GM10266 (cell line): Measurements from ENCODE around the gene PSMB3.

Source experiments
- DNase-seq: peaks from one replicate; pipeline ENCODE4 v3.0.0; 2012; ENCODE audit errors: extremely low spot score
- TF ChIP-seq, protein P1 (sequence below): IDR thresholded peaks from 2 replicates; pipeline ENCODE4 v1.5.1; 2012; ENCODE audit warnings: mild to moderate bottlenecking, low read depth; ENCODE audit not compliant: control insufficient read depth, insufficient read depth; ENCODE audit errors: missing control alignments

PSMB3 gene

DNA sequence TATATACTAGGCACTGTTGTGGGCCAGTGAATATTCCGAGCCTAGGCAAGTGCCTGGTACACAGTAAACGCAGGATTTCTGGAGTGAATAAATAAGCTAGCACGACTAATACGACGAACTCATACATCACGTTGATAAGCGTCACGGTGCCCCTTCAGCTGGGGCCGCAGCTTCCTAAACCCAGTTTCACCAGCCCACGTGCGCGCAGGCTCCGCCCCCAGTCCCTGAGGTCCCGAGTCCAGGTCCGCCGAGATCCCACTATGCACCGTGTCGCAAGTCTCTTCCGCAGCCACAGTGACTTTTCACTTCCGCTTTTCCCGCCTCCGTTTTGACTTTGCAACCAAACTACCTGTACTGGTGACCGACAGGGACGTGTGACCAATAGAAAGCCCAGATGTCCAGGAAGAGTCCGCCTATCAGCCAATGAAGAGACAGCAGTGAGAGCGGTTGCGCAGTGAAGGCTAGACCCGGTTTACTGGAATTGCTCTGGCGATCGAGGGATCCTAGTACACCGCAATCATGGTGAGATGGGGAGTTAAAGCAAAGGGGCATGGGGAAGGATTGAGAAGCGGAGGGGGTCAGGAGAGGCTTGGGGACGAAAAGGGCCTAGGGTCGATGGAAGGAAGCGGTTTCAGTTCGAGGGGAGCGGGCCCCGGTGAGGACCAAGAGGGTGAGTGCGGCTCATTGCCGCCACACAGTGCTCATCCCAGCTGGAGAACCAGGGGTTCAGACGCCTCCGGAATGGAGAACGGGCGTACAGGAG, at the start of gene PSMB3:
PSMB3 (plus strand) TSS at position 434 of the 763 bp plus-strand sequence; CDS start at position 520, 86 bp downstream.
- peak; percentile 95 for DNase-seq
- TF ChIP-seq, protein P1, sequence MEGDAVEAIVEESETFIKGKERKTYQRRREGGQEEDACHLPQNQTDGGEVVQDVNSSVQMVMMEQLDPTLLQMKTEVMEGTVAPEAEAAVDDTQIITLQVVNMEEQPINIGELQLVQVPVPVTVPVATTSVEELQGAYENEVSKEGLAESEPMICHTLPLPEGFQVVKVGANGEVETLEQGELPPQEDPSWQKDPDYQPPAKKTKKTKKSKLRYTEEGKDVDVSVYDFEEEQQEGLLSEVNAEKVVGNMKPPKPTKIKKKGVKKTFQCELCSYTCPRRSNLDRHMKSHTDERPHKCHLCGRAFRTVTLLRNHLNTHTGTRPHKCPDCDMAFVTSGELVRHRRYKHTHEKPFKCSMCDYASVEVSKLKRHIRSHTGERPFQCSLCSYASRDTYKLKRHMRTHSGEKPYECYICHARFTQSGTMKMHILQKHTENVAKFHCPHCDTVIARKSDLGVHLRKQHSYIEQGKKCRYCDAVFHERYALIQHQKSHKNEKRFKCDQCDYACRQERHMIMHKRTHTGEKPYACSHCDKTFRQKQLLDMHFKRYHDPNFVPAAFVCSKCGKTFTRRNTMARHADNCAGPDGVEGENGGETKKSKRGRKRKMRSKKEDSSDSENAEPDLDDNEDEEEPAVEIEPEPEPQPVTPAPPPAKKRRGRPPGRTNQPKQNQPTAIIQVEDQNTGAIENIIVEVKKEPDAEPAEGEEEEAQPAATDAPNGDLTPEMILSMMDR = no peak

DNA sequence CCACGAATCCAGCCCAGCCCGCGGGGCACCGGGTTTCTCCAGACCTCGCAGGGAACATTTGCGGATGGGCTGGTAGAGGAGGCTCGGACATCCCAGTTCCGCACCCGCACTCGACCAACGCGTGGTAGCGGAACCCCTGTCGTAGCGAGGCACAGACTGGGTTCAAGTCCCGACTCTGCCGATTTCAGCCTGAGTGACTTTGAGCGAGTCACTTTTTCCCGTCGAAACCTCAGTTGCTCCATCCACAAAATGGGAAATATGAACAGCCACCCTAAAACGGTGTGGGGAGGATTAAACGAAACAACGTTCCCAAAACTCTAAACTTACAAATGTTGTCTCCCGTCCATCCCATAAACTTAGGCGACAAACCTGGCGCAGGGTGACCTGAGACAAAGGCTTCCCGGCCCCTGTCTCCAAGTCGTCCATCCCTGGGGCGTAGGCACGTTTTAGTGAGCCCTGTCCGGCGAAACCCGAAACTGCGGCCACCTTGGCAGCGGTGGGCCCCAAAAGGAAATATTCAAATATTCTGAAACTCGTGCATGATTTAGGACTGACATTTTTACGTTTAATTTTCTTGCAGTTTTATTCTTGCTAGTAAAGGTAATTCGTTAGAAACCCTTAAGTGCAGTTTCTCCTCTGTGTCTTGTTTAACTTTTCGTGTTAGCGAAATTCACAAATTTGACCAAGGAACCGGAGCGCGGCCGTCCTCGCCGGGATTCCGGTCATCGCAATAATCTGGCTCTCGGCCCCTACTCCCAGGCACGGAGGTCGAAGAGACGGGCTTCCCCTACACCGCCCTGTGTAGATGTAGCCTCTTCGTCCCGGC, 49.4 kb upstream of the PSMB3 start:
- TF ChIP-seq, protein P1 = no peak
- peak; percentile 40 for DNase-seq

- TF ChIP-seq, protein P1 = no peak
- DNase-seq = peak; percentile 90
Observed at GRCh38 chr17:38703742-38704605, 48.6 kb upstream of the PSMB3 start.

DNA sequence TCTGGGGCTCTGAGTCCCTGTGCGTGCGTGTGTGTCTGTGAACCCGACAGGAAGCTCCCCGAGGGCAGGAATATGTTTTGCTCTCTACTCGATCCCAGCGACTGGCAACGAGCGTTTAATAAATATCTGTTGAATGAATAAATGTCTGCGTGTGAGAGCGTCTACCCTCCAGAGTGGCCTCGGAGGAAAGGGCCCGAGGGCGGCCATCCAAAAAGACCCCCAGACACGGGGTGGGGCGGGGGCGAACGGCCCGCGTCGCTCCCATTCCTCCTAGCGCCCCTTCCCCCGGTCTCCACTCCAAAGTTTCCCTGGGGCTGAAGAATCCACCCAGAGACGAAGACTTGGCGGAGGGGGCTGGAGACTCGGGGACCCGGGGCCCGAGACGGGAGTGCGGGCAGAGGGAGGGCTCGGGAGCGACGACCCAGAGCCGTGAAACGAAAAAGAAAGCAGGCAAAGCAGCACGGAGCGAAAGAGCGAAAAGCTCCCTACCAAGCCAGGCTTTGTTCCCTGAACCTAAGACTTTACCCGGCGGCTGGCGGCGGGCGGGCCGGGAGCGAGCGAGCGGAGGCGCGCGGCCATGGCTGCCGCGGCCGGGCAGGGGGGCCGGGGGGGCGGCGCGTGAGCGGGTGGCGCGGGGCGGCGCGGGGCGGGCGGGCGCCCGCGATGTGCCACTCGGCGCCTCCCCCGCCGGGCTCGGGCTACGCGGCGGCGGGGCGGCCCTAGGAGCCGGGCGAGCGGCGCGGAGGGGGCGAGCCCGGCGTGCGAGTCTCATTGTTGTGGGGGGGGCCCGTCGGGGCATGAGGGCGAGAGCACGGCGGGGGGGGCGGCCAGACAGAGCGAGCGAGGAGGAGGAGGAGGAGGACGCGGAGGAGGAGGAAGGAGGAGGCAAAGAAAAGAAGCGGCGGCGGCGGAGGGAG, 47.7 kb upstream of the PSMB3 start, which contains the start of gene MLLT6:
MLLT6 (plus strand) TSS at position 668 of the 917 bp plus-strand sequence. CDS start 360 bp downstream, outside the sequence.
- TF ChIP-seq, protein P1 = no peak
- peak; percentile 83 for DNase-seq

GRCh38 chr17:38705523-38705802, 47.1 kb upstream of the PSMB3 start:
- peak; percentile 74 for DNase-seq

More at GRCh38 chr17:38705523-38705802, 47.1 kb upstream of the PSMB3 start:
- TF ChIP-seq, protein P1 = no peak
